Stimulated activated CD4-positive, alpha-beta T cell treated with anti-CD3 and anti-CD28 coated beads, TNF-alpha, amount 100 ng/mL, for 1 hour (primary cell): Measurements from ENCODE around the gene EVA1A.

ENCODE experiments used
- DNase-seq, 3 donors: peaks; one replicate each; pipeline ENCODE4 v3.0.0-alpha.2; 2020; ENCODE audit warnings: low read depth in 3 of 3, low spot score in 1 of 3

Gene EVA1A

DNA sequence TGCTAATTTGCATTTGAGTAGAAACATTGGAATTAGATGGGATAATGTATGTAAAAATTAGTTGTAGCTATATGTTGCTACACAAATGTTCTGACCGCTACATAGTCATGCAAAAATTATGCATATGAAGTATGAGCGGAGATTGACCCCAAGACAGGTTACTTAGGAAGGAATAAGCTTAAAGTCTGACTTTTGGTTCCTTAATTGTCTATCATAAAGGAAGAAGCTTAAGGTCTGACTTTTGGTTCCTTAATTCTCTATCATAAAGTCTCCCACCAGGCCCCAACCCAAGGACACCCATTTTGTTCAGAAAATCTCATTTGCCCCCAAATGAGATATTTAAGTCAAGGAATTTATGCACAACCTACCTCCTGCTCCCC is 106.5 kb downstream of the EVA1A start:
- no peak for DNase-seq

DNA sequence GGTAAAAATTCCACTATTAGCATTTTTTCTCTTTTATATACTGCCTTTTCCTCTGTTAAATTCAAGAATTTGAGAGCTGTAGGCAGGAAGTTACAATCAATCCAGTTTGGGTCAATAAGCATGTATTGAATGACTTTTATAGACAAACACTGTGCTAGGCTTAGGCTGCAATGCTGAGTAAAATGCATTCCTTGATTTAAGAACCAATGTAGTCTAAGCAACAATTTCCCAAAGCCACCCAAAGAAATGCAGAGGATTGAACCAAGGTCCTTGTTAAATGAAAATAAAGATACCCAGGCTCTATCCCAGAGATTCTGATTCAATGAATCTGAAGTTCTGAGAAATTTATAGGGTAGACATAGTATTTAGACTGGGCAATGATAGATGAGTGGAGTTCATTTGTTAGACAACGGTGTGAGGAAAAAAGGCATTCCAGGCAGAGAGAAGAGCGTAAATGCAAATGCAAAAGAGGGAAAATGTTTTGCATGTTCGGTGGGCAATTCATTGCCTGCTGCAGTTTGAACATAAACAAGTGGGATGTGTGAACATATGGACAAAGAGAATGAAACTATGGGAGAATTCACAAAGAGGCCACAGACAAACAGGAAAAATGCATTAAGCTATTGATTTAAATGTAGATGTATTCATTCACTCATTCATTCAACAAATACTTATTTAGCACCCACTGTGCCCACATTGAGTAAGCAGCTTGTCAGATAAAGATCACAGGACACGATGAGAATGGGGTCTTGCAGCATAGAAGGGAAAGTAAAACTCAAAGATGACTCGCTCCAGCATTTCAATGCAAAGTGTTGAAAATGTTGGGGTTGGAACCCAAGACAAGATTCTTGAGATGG is 107.1 kb downstream of the EVA1A start:
- no peak for DNase-seq

- no peak for DNase-seq
Observed at GRCh38 chr2:75450068-75450467, 110.7 kb downstream of the EVA1A start.

DNA sequence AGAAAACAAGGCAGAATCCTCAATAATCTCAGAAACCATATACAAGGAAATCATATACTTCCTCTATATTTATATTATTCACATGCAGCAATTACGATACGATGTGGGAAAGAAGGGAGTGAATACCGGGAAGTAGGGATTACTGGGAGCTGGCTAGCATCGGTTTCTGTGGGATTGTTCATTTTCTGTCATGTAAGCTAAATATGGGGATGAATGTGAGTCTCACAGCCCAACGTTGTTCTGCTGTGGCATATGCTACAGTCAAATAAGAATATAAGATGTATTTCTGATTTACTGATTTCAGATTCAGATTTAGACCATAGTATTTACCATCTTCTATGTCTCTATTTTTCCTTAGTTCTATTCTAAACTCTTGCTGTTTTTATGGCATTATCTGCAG is 113.6 kb downstream of the EVA1A start:
- no peak for DNase-seq
